Measurements from ENCODE around the gene KRR1.
"Not testable (repeated sequence)": the region's sequence is repeated elsewhere in the genome, so short reads cannot be mapped to it uniquely, and the experiment has no call there.

KRR1 gene

DNA sequence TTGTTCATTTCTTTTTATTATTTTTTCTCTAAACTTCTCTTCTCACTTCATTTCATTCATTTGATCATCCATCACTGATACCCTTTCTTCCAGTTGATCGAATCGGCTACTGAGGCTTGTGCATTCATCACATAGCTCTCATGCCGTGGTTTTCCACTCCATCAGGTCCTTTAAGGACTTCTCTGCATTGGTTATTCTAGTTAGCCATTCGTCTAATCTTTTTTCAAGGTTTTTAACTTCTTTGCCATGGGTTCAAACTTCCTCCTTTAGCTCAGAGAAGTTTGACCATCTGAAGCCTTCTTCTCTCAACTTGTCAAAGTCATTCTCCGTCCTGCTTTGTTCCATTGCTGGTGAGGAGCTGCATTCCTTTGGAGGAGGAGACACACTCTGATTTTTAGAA, 10.7 kb upstream of the KRR1 start:
- DNase-seq: not testable (repeated sequence)

DNA sequence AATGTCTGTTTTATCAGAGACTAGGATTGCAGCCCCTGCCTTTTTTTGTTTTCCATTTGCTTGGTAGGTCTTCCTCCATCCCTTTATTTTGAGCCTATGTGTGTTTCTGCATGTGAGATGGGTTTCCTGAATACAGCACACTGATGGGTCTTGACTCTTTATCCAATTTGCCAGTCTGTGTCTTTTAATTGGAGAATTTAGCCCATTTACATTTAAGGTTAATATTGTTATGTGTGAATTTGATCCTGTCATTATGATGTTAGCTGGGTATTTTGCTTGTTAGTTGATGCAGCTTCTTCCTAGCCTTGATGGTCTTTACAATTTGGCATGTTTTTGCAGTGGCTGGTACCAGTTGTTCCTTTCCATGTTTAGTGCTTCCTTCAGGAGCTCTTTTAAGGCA, 9.8 kb upstream of the KRR1 start:
- DNase-seq: not testable (repeated sequence)

DNA sequence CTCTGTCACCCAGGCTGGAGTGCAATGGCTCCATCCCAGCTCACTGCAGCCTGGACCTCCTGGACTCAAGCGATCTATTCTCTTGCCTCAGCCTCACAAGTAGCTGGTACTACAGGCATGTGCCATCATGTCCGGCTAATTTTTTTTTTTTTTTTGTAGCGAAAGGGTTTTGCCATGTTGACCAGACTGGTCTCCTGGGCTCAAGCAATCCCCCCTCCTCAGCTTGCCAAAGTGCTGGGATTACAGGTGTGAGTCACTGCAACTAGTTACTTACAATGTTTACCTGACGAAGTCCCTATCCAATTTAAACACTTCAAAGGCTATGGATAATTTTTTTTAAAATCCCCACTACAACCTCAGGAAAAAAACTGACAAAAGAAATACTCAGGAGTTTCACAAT, 1.8 kb downstream of the KRR1 start:
- no peak for DNase-seq

DNA sequence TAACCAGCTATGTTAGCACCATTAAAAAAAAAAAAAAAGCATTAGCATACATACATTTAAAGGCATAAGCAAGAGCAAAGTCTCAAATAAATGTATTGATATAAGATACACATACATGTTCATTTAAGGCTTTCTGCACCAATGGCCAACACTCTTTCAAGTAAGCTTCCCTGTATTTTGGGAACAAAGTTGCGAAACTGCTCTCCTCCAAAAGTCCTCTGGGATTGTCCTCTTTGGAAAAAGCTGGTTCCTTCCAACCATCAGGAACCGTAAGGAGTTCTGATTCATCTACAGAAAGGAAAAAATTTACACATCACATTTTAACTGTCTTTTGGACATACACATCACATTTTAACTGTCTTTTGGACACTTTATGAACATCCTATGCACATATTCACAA, 3.2 kb downstream of the KRR1 start:
- DNase-seq: no peak

DNA sequence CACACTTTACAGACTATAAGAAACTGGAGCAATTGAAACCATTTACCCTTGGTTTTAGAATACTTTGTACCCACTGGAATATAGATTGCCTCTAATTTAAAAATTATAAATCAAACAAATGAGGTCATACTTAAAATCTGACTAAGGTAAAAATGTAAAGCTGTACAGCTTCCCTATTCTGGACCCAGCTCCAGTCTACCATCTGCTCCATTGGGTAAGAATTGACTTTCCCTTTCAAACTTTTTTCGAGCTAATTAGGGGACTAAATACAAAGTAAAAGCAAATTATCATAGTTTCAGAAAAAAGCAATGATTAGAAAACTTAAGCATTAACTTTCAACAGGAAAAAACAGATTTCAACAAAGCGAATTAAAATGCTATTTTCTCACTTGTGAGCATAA, 4.3 kb downstream of the KRR1 start:
- no peak for DNase-seq

DNA sequence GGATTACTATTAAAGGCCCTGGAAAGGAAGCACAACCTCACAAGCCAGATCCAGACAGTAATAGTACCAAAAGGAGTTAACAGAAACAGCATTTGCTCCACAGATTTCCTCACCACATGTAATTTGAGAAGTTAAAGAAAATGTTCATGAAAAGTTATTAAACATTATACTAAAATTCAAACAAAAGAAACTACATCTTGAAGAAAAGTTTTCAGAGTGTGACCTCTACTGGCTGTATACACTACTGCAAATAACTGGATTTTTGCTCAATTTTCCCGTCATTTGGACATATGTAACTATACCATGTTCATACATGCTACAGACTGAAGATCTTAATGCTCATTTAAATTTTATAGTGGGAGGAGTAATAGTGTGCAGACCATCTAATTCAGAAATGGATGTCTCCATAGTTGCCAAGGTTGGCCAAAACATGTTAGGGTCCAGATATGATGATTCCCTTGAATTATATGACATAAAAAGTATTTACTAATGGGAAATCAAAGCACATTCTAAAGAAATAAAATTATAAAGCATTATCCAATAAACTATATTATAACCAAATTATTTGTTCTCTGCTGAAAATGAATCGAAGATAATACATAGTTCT, 5.6 kb downstream of the KRR1 start:
- no peak for DNase-seq

DNA sequence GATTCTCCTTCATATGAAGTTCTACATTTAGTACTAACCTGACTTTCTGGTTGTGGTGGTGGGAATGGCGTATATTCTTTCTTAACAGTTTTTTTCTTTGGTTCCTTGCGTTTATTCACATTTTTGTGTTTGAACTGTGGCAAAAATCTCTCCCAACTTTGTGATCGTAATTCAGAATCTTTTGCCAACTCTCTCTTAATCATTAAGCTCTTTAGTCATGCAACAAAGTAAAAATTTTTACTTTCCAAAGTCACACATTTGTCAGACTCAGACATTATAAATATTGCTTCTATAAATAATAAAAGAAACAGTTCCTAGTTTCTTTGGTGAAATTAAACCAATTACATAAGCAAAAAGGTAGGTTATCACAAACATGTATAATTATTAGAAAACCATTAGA, 7.5 kb downstream of the KRR1 start:
- no peak for DNase-seq

DNA sequence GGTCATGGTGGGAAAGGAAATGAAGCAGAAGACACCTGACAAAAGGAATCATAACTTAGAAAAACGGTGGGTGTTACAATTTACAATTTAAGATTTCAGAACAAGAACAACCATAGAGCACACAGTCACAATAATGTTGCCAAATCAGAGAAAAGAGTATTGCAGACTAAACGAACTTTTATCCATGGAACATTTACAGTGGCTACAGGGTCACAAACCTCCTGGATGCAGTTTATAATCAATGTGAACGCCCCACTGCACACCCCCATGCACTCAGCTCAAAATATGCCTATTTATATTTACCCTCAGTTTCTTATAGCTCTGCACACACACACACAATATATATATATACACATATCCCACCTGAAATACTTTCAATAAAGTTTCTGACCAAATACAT, 8.0 kb downstream of the KRR1 start:
- DNase-seq: no peak

DNA sequence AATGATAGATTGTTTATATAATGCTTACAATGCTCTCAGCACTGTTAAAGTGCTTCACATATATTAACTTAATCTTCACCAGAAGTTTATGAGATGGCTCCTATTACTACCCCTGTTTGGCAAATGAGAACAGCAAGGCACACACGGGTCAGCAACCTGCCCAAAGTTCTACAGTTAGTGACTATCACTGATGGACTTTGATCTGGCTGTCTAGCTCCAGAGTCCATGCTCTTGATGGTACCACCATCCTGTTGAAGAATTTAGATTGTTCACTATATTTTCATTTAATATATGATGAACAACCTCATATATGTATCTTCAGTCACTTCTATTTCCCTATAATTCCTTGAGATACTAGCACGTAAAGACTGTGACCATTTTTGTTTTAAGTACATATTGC, 20.2 kb downstream of the KRR1 start:
- DNase-seq: no peak

DNA sequence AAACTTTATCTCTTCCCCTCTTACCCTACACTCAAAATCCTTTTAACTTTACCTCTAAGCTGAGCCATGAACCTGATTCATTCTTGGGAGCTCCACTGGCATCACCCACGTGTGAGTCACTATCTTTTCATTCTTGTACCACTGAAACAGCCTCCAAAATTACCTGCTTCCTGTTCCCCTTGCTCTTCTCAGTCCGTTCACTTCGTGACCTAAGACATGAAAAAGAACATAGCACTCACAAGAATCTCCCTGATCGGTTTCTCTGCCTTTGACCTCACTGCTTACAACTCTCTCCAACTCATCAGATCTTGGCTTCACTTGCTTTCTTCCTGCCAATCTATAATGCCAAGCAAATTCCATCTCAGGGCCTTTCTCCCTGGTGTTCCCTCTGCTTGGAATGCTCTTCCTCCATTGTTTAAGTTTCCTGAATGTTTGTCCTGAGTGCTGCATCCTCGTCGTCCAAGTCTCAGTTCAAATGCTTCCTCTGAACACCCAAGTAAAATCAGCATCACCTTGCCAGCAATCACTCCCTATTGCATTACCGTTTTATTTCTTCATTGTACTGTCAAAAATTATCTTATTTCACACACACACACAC, 21.7 kb downstream of the KRR1 start:
- DNase-seq: no peak

DNA sequence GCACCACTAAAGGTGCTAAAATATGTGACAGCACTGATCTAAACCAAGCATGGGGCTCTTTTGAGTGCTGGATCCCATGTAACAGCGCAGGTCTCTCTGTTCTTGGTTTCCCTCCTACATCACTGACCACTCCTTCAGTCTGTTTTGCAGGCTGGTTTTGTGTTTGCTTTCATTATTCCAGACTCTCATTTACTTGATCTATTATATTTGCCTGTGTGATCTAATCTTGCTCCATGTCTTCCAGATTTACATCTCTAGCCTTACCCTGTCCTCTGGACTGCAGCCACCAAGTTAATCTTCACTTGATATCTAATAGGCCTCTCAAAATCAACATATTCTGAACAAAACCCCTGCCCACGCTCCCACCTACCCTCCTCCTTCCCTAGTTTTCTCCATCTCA, 22.2 kb downstream of the KRR1 start:
- DNase-seq: no peak

DNA sequence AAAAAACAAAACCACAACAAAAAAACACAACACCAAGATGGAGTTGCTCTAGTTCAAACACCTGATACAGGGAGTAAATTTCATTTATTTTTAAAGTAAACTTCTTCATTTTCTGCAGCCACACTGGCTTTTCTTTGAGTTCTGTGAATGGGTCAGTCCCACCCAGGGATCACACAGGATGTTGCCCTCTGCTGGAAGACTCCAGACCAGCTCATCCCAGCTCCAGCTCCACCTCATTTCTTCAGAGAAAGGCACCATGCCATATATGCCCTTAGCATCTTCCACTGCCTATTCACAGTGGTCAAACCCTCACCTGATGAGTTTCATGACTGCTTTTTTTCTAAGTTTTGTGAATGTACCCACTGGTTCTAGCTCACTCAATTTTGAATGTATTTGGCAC, 22.9 kb downstream of the KRR1 start:
- no peak for DNase-seq

DNA sequence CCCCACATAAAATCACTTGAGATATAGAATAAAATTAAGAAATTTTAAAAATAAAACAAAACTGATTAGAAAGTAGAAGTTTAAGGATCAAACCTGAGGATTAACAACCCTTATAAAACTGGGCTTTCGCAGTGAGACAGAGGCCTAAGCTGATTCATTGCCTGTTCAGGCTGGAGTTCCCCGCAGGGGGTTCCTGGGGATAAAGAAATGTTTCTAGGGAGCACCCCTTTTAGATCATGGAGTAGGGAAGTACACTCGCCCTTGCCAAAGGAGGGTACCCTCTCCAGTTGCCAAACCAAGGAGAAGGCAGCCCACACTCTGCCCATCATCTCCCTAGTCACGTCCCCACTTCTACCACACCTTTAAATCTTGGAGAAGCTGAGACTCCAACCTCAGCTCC, 24.1 kb downstream of the KRR1 start:
- no peak for DNase-seq

DNA sequence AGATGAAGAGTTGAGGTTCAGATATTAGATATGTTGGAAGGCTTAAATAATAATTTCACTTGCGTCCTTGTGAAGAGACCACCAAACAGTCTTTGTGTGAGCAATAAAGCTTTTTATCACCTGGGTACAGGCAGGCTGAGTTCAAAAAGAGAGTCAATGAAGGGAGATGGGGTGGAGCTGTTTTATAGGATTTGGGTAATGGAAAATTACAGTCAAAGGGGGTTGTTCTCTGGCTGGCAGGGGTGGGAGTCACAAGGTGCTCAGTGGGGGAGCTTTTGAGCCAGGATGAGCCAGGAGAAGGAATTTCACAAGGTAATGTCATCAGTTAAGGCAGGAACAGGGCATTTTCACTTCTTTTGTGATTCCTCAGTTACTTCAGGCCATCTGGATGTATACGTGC, 27.0 kb downstream of the KRR1 start:
- DNase-seq: not testable (repeated sequence)

DNA sequence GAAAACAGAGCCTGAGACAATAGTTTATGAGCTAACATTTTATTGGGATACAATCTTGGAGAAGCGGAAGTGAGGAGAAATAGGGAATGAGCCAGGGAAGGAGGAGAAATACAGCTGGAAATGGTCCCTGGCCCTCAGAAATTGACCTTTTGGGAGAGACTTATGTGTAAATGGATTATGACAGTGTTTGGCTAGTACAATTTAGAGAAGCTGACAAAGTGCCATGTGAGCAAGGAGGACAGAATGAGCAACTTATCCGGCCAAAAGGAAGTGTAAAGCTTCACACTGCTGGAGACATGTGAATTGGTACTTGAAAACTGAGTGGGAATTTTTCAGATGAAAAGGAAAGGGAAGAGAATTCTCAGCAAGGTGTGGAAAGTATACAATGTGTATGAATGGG, 28.0 kb downstream of the KRR1 start:
- DNase-seq: no peak

DNA sequence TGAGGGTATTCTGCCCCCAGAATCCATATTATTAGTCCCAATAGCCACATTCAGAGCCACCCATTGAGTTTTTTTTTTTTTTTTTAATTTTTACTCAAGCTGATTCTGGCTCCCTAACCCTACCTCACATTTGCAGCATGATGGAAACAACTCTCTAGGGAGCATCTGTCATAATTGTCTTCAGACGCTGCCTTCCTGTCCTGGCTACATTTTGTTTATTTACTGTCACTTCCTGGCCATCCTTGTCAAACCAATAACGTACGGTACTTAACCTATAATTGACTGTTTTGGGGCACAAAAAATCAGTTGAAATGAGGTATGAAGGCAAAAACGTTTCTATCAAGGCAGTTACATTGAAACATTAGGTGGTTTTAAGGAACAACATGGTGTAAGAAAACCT, 28.8 kb downstream of the KRR1 start:
- DNase-seq: no peak

DNA sequence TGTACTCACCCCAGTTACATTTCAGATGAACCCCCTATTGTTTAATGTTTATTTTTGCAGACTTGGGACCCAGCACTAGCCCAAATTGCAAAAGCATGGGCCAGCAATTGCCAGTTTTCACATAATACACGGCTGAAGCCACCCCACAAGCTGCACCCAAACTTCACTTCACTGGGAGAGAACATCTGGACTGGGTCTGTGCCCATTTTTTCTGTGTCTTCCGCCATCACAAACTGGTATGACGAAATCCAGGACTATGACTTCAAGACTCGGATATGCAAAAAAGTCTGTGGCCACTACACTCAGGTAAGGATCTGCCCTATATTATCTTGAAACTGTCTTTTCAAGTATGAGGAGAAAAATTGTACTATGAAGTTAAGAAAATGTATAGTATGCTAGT, 29.6 kb downstream of the KRR1 start:
- DNase-seq: no peak

DNA sequence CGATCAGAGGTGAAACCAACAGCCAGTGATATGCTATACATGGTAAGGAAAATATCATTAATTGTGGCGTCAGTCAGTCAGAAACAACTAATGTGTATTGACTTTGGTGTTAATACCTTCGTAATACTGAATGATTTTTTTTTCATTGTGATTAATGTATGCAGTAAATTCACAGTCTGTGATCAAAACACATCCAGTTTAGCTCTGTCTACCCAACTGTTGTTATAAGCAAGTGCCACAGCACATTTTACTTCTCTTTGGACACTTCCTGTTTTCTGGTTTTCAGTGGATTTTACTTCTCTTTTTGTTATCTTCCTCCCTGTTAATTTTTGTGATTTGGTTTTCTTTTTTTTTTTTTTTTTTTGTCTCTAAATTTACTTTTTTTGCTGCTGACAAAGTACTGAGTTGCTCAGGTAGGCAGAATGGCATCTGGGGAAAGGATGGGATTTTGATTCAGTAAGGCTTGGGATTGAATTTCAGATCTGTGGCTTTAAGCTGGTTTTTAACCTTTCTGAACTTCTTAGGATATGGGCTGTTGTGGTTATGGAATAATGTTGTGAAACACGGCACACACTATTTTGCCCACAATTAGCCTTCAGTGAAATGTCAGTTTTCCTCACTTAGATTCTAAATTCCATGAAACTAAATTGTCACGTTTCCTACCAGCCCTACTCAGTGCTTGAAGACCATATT, 30.2 kb downstream of the KRR1 start:
- DNase-seq: no peak

DNA sequence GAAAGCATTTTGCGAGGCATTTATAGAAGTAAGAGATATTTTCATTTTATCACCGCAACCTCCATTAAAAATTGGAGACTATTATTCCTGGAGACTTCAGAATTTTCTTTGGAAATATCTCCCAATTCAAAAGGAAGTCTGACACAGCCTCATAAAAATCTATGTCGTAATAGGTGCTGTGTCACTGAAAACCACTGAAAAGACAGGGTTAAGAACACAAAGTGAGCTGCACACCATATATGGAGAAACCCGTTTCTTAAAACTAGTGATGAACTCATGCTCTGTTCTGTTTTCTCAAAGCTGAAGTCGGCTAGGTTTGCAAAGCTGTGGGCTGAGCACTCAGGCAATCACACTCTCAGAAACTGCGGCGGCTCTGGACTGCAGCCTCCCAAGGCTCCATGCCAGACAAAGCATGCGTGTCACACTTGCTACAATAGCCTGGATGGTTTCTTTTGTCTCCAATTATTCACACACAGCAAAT, 30.9 kb downstream of the KRR1 start, which contains the start of gene GLIPR1:
Gene GLIPR1, plus strand, starts transcription at position 287 of the 481 bp plus-strand sequence. Its CDS starts 126 bp downstream, at position 413.
- peak; percentile 32 for DNase-seq

DNA sequence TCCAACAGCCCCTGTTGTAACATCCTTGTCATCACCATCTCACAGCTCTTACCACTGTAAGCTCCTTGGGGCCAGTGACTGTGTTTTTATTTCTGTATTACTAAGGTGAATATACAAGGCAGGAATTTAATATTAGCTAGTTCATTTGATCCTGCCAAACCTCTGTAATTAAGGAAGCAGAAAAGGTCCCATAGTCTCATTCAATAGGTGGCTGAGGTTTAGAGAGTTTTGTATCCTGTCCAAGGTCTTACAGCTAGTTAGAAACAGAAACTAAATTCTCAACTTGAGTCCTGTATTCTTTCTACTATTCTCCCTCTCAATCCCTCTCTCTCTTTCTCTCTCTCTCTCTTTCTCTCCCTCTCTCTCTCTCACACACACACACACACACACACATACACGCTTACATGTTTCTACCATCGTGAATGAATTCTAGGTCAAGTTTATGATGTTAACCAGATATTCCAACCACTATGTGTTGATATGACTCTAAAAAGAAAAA, 31.4 kb downstream of the KRR1 start:
- DNase-seq: no peak

DNA sequence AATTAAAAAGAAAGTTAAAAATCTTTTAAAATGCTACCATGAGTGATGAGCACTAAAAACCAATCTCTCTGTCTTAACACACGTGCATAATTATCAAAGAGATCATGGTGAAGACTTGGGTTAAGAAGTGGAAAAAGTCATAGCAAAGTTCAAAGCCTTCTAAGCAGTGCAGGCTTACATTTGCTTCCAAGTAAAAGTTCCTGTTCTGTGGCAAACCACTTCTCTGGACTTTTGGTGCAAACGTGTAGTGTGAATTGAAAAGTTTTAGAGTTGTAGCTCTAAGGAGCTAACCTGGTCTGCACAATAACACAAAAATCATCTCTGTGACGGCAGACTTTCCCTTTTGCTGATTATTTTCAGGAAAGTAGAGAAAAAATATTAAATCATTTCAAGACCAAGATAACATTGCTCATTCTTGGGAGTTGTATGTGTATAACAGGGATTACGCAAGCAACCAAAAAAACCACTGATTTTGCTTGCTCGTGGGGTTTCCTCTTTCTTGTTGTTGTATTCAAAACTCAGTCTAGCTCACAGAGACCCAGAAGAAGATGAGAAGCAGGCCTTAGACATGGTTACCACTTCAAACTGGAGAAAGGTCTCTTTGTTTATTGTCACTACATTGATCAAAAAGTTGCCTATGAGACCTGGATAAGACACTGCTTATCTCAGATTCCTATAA, 33.2 kb downstream of the KRR1 start:
- no peak for DNase-seq

DNA sequence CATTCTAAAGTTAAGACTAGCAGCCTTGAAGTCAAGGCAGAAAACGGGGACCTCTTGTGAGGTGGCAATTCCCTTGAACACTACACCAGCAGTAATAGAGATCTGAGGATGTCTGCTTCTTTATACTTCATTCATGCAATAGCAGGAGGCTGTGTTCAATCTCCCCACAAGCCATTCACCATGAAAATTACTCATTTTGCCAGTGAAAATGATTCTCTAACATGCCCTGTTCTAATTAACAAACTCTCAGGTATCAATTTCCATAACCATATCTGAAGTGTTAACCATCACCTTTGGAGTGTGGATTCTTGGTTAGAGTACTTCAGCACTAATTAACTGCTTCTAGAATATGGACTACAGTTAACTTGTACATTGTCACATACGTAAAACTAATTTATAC, 34.3 kb downstream of the KRR1 start:
- no peak for DNase-seq

DNA sequence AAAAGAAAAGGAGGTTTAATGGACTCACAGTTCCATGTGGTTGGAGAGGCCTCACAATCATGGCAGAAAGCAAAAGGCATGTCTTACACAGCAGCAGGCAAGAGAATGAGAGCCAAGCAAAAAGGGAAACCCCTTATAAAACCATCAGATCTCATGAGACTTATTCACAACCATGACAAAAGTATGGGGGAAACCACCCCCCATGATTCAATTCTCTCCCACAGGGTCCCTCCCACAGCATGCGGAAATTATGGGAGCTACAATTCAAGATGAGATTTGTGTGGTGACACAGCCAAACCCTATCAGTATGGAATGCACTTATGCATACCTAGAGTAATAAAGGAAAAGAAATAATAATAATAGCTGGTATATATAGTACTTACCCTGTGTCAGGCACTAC, 35.3 kb downstream of the KRR1 start:
- DNase-seq: no peak

DNA sequence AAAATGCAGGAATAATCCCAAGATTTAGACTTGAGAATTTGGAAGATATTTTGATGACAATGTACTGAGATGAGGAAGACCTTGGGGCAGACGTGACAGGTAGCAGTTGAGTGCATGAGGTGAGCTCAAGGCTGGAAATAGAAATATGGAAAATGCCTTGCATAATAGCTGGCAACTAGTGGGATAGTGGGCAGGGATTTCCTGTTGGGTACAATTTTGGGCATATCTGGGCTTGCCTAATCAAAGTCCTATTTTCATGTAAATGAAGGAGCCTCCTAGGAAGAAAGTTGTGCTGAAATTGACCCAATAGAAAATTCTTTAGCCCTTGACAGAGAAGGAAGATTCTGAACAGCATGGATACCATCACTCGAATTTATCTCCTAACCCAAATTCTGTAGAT, 37.3 kb downstream of the KRR1 start:
- DNase-seq: no peak

Data from GOT3 (cell line).